22Rv1 (cell line): ENCODE data around the gene ABCC8.

ENCODE experiments used
- H3K27ac ChIP-seq: fragments of 450-650 bp; 2 replicates; pipeline ENCODE4 v1.5.1; 2017
- CTCF ChIP-seq: fragments of 450-650 bp; IDR thresholded peaks from 2 replicates; pipeline ENCODE4 v1.5.1; 2017; ENCODE audit warnings: mild to moderate bottlenecking
- ZFX ChIP-seq: fragments of 450-650 bp; IDR thresholded peaks from 2 replicates; pipeline ENCODE4 v1.6.1; 2017; ENCODE audit warnings: antibody characterized with exemption, borderline replicate concordance

ABCC8 gene

GRCh38 chr11:17506942-17507341 lies 30.3 kb upstream of the ABCC8 start:
- H3K27ac ChIP-seq: no peak overlapping the region
- TF ChIP-seq ZFX: no peak
- TF ChIP-seq CTCF: no peak

- H3K27ac ChIP-seq: no peak overlapping the region
- TF ChIP-seq CTCF (no peak), ZFX (no peak)
These were observed 29.7 kb upstream of the ABCC8 start for GRCh38 chr11:17506314-17506713.

GRCh38 chr11:17505146-17505545 lies 28.5 kb upstream of the ABCC8 start:
- H3K27ac ChIP-seq: no peak overlapping the region
- TF ChIP-seq ZFX: no peak

- TF ChIP-seq CTCF (peak; percentile 87), ZFX (no peak)
- H3K27ac ChIP-seq: no peak overlapping the region
These were observed 27.9 kb upstream of the ABCC8 start for GRCh38 chr11:17504330-17505107.

GRCh38 chr11:17502630-17503029 lies 26.0 kb upstream of the ABCC8 start:
- no peak overlapping the region for H3K27ac ChIP-seq
- TF ChIP-seq CTCF (no peak), ZFX (no peak)

GRCh38 chr11:17500673-17501072 lies 24.0 kb upstream of the ABCC8 start:
- TF ChIP-seq CTCF (no peak), ZFX (no peak)

GRCh38 chr11:17498475-17498874 lies 21.8 kb upstream of the ABCC8 start:
- TF ChIP-seq CTCF: no peak
- no peak for TF ChIP-seq ZFX
- H3K27ac ChIP-seq: no peak overlapping the region

More at GRCh38 chr11:17500673-17501072, 24.0 kb upstream of the ABCC8 start:
- no peak overlapping the region for H3K27ac ChIP-seq
